Keratinocyte (primary cell): Measurements from ENCODE around the gene NPVF. TPM values are rescaled to one million over a fixed set of nuclear protein-coding genes. Genes with fewer than 3 reads are reported as not detected.

Experiments used
- DNase-seq: peaks from one replicate; pipeline ENCODE4 v3.0.0-alpha.2; 2011; ENCODE audit warnings: low read depth, missing footprints, low spot score
- FAIRE-seq: peaks from 2 replicates; lab custom pipeline; 2011; peaks lifted over from hg19 to GRCh38; lab: Jason Lieb, UNC
- H2AFZ ChIP-seq: 2 replicates; pipeline ENCODE4 v1.6.0; 2012; ENCODE audit warnings: low read length, control low read depth, inconsistent platforms; ENCODE audit not compliant: control insufficient read depth
- H3K27ac ChIP-seq: 2 replicates; pipeline ENCODE4 v1.5.1; 2011; ENCODE audit warnings: low read length; ENCODE audit not compliant: control insufficient read depth, insufficient read depth
- H3K27me3 ChIP-seq: 3 replicates; pipeline ENCODE4 v1.6.0; 2011; ENCODE audit warnings: low read length; ENCODE audit not compliant: control insufficient read depth, insufficient read depth; ENCODE audit errors: extremely low read depth
- H3K36me3 ChIP-seq, 2 experiments: 2 replicates in 1 of 2; 3 replicates in 1 of 2; pipeline ENCODE4 v1.5.1; 2011; ENCODE audit warnings: low read length in 2 of 2, mild to moderate bottlenecking in 1 of 2; ENCODE audit not compliant: control insufficient read depth in 2 of 2, insufficient read depth in 2 of 2; ENCODE audit errors: extremely low read depth in 1 of 2
- H3K4me1 ChIP-seq: 3 replicates; pipeline ENCODE4 v1.5.1; 2011; ENCODE audit warnings: low read length; ENCODE audit not compliant: control insufficient read depth, insufficient read depth; ENCODE audit errors: extremely low read depth
- H3K4me2 ChIP-seq: 3 replicates; pipeline ENCODE4 v1.6.0; 2011; ENCODE audit warnings: low read depth, low read length; ENCODE audit not compliant: control insufficient read depth, insufficient read depth; ENCODE audit errors: extremely low read depth
- H3K4me3 ChIP-seq, 3 experiments: fragments of 200-600 bp in 1 of 3; sonication (generic) in 1 of 3; 2 replicates in 2 of 3; 3 replicates in 1 of 3; pipeline ENCODE4 v1.5.1; 2011 to 2016; ENCODE audit warnings: low read length in 3 of 3, mild to moderate bottlenecking in 3 of 3, control low read depth in 2 of 3, inconsistent platforms in 1 of 3, low read depth in 1 of 3, mixed read lengths in 1 of 3, mixed run types in 1 of 3, moderate library complexity in 1 of 3; ENCODE audit not compliant: control insufficient read depth in 2 of 3, insufficient read depth in 2 of 3; ENCODE audit errors: extremely low read depth in 1 of 3
- H3K79me2 ChIP-seq: 2 replicates; pipeline ENCODE4 v1.6.0; 2012; ENCODE audit warnings: low read length; ENCODE audit not compliant: control insufficient read depth, insufficient read depth
- H3K9ac ChIP-seq: 3 replicates; pipeline ENCODE4 v1.6.0; 2011; ENCODE audit warnings: low read length; ENCODE audit not compliant: control insufficient read depth, insufficient read depth; ENCODE audit errors: extremely low read depth
- H3K9me1 ChIP-seq: 3 replicates; pipeline ENCODE4 v1.6.0; 2011; ENCODE audit warnings: low read length; ENCODE audit not compliant: control insufficient read depth, insufficient read depth; ENCODE audit errors: extremely low read depth
- H3K9me3 ChIP-seq: 2 replicates; pipeline ENCODE4 v1.5.1; 2012; ENCODE audit warnings: low read depth, low read length; ENCODE audit not compliant: control insufficient read depth
- H4K20me1 ChIP-seq: 3 replicates; pipeline ENCODE4 v1.6.0; 2011; ENCODE audit warnings: low read length; ENCODE audit not compliant: control insufficient read depth, insufficient read depth; ENCODE audit errors: extremely low read depth
- CTCF ChIP-seq, 3 experiments: IDR thresholded peaks in 1 of 3; conservative IDR thresholded peaks in 1 of 3; optimal IDR thresholded peaks in 1 of 3; 2 replicates in 2 of 3; 3 replicates in 1 of 3; pipeline versions ENCODE3 to v1.5.1; 2011; ENCODE audit warnings: low read length in 3 of 3, mild to moderate bottlenecking in 3 of 3, moderate library complexity in 2 of 3, control low read depth in 1 of 3, inconsistent platforms in 1 of 3; ENCODE audit not compliant: insufficient read depth in 2 of 3; ENCODE audit errors: extremely low read depth in 1 of 3
- EZH2 ChIP-seq: IDR thresholded peaks from one replicate; pipeline ENCODE4 v1.6.1; 2012; ENCODE audit warnings: inconsistent platforms, mild to moderate bottlenecking, low read length, moderate library complexity
- dilution Hi-C: fragments of 300-500 bp; cut with MboI; formaldehyde crosslinking; loops from one replicate; pipeline ENCODE4 v1.7.0; 2020; ENCODE audit warnings: low sequenced_read_pairs; ENCODE audit not compliant: extremely low pct_ligation_motif_present
- polyA plus RNA-seq, 5 experiments: library from polyadenylated mRNA; depleted of rRNA in 3 of 5; stranded (reverse) in 3 of 5; stranded (forward) in 1 of 5; unstranded in 1 of 5; fragments of >200 nt; gene quantifications; 1 replicate in 1 of 5; 2 replicates in 3 of 5; 3 replicates in 1 of 5; pipeline versions ENCODE4 v1.2.1 to v1.2.3, GENCODE V29; 2011 to 2012; ENCODE audit warnings: missing spikeins in 2 of 5, low read depth in 1 of 5, low replicate concordance in 1 of 5

NPVF gene
- polyA plus RNA-seq, 1 donor (not counting 4 experiments of a cell fraction or from before 2014, with no cell fraction given): not detected

GRCh38 chr7:25194036-25194435, 34.2 kb downstream of the NPVF start:
- Histone ChIP-seq H3K27me3 (no peaks in the 10 kb centered on the region), H3K36me3 (no peaks in the 10 kb centered on the region), H3K27ac (no peak overlapping the region), H4K20me1 (no peaks in the 10 kb centered on the region), H3K9ac (no peak overlapping the region), H3K9me3 (no peaks in the 10 kb centered on the region), H2AFZ (no peak overlapping the region), H3K79me2 (no peaks in the 10 kb centered on the region), H3K4me2 (no peak overlapping the region), H3K9me1 (no peaks in the 10 kb centered on the region), H3K4me3 (no peak overlapping the region), H3K4me1 (no peaks in the 10 kb centered on the region)
- no peak for DNase-seq
- dilution Hi-C loops: no loop called here
- no peak for TF ChIP-seq EZH2
- no peak for TF ChIP-seq CTCF (optimal IDR thresholded peaks at IDR 0.05 in 1 of 3, IDR thresholded peaks at IDR 0.05 in 1 of 3, conservative IDR thresholded peaks at IDR 0.05 in 1 of 3; ENCODE audit: extremely low read depth in 1 of 3, insufficient read depth in 2 of 3, low read length in 3 of 3)
- no peak for FAIRE-seq

- no peak for TF ChIP-seq CTCF (optimal IDR thresholded peaks at IDR 0.05 in 1 of 3, IDR thresholded peaks at IDR 0.05 in 1 of 3, conservative IDR thresholded peaks at IDR 0.05 in 1 of 3; ENCODE audit: extremely low read depth in 1 of 3, insufficient read depth in 2 of 3, low read length in 3 of 3)
- TF ChIP-seq EZH2: no peak
- dilution Hi-C loops: no loop called here
Observed at GRCh38 chr7:25192043-25192442, 36.2 kb downstream of the NPVF start.

More at GRCh38 chr7:25192043-25192442, 36.2 kb downstream of the NPVF start:
- Histone ChIP-seq H3K27ac (no peak overlapping the region), H2AFZ (no peak overlapping the region), H3K9me3 (no peaks in the 10 kb centered on the region), H3K4me2 (no peak overlapping the region), H3K36me3 (no peaks in the 10 kb centered on the region), H3K9ac (no peak overlapping the region), H3K4me1 (no peaks in the 10 kb centered on the region), H4K20me1 (no peaks in the 10 kb centered on the region), H3K9me1 (no peaks in the 10 kb centered on the region), H3K79me2 (no peaks in the 10 kb centered on the region), H3K27me3 (no peaks in the 10 kb centered on the region), H3K4me3 (no peak overlapping the region)
- FAIRE-seq: no peak
- DNase-seq: no peak
